K562 (cell line): ENCODE measurements around the gene C13orf46. TPM values are rescaled to one million over a fixed set of nuclear protein-coding genes. Genes with fewer than 3 reads are reported as not detected.

Experiments used
- ATAC-seq: fragments of 200-7000 bp; cut with Tn5 transposase; 3 replicates; pipeline ENCODE4 v1.9.1; 2020; ENCODE audit warnings: moderate library complexity
- BruUV-seq: library from RNA; stranded (reverse); fragments of 400-500 nt; replicated peaks from 2 replicates; lab custom pipeline; 2021; lab: Mats Ljungman, UMichigan
- CTCF ChIA-PET: fragments of 300-600 bp; formaldehyde crosslinking; extraction: SDS; loops from one replicate; lab custom pipeline; 2021; ENCODE audit warnings: low intra/inter-chr PET ratio; lab: Yijun Ruan, JAX
- POLR2A ChIA-PET: fragments of 300-600, 350-650 bp; sonication (Branson Sonifier 250); formaldehyde crosslinking; extraction: SDS; loops from one replicate; lab custom pipeline; 2021; ENCODE audit warnings: antibody characterized with exemption, inconsistent platforms; lab: Yijun Ruan, JAX
- DNase-seq, 4 experiments: peaks; one replicate each; pipeline versions ENCODE4 v3.0.0 to v3.0.0-alpha.2; 2011 to 2018; ENCODE audit warnings: low spot score in 3 of 4, mixed read lengths in 3 of 4; ENCODE audit errors: extremely low read depth in 1 of 4
- FAIRE-seq: peaks from 2 replicates; lab custom pipeline; 2011; peaks lifted over from hg19 to GRCh38; lab: Jason Lieb, UNC
- H2AFZ ChIP-seq: 2 replicates; pipeline ENCODE4 v1.6.0; 2011; ENCODE audit warnings: low read depth, low read length, control low read depth, inconsistent platforms
- H3K27ac ChIP-seq: fragments of 200-600 bp; 3 replicates; pipeline ENCODE4 v1.8.0; 2011; ENCODE audit warnings: low read depth, mild to moderate bottlenecking, control low read depth, inconsistent platforms, low read length, moderate library complexity, mixed read lengths; ENCODE audit errors: extremely low read depth
- H3K27me3 ChIP-seq, 2 experiments: fragments of 300-600 bp in 1 of 2; 2 replicates in 1 of 2; 3 replicates in 1 of 2; pipeline versions ENCODE4 v1.6.0 to v1.8.0; 2011; ENCODE audit warnings: inconsistent platforms in 2 of 2, low read length in 2 of 2, mild to moderate bottlenecking in 1 of 2, mixed read lengths in 1 of 2, moderate library complexity in 1 of 2; ENCODE audit not compliant: control insufficient read depth in 2 of 2, insufficient read depth in 2 of 2
- H3K36me3 ChIP-seq: fragments of 300-600 bp; 3 replicates; pipeline ENCODE4 v1.8.0; 2011; ENCODE audit warnings: mild to moderate bottlenecking, low read length, inconsistent platforms; ENCODE audit not compliant: control insufficient read depth, insufficient read depth
- H3K4me1 ChIP-seq, 2 experiments: fragments of 200-600 bp in 1 of 2; replicated peaks in 1 of 2; 2 replicates in 1 of 2; 3 replicates in 1 of 2; pipeline versions ENCODE4 v1.5.1 to v1.8.0; 2011; ENCODE audit warnings: inconsistent platforms in 2 of 2, low read length in 2 of 2, mild to moderate bottlenecking in 1 of 2, mixed read lengths in 1 of 2, moderate library complexity in 1 of 2; ENCODE audit not compliant: control insufficient read depth in 2 of 2, insufficient read depth in 2 of 2
- H3K4me2 ChIP-seq: 2 replicates; pipeline ENCODE4 v1.6.1; 2011; ENCODE audit warnings: low read length, control low read depth, inconsistent platforms, mixed read lengths; ENCODE audit not compliant: insufficient read depth
- H3K4me3 ChIP-seq: fragments of 200-600 bp; sonication (generic), shearing (Covaris generic); 2 replicates; pipeline ENCODE4 v1.5.1; 2016; ENCODE audit warnings: control low read depth, inconsistent platforms
- H3K79me2 ChIP-seq: fragments of 200-600 bp; 3 replicates; pipeline ENCODE4 v1.8.0; 2011; ENCODE audit warnings: low read length, inconsistent platforms; ENCODE audit not compliant: control insufficient read depth, insufficient read depth
- H3K9ac ChIP-seq, 2 experiments: 2 replicates each; pipeline versions ENCODE4 v1.6.0 to v1.6.1; 2011; ENCODE audit warnings: low read depth in 2 of 2, low read length in 2 of 2, control low read depth in 1 of 2, inconsistent platforms in 1 of 2, mild to moderate bottlenecking in 1 of 2, mixed read lengths in 1 of 2; ENCODE audit not compliant: insufficient read depth in 1 of 2
- H3K9me1 ChIP-seq: one replicate; pipeline ENCODE4 v1.6.0; 2011; ENCODE audit warnings: inconsistent platforms, mild to moderate bottlenecking, low read length, moderate library complexity; ENCODE audit not compliant: control insufficient read depth, insufficient read depth
- H3K9me3 ChIP-seq: replicated peaks from 2 replicates; pipeline ENCODE4 v1.5.1; 2011; ENCODE audit warnings: low read depth, low read length, inconsistent platforms; ENCODE audit not compliant: control insufficient read depth, insufficient read depth
- H4K20me1 ChIP-seq: replicated peaks from 2 replicates; pipeline ENCODE4 v1.6.1; 2011; ENCODE audit warnings: low read length, inconsistent platforms, mixed read lengths; ENCODE audit not compliant: control insufficient read depth, insufficient read depth
- ASH1L ChIP-seq: fragments of 450-650 bp; IDR thresholded peaks from 2 replicates; pipeline ENCODE4 v1.6.1; 2018; ENCODE audit warnings: borderline replicate concordance, mild to moderate bottlenecking, low read depth; ENCODE audit not compliant: partially characterized antibody
- BCOR ChIP-seq: fragments of 450-650 bp; IDR thresholded peaks from 2 replicates; pipeline ENCODE4 v1.6.1; 2016
- BHLHE40 ChIP-seq: IDR thresholded peaks from 2 replicates; pipeline ENCODE4 v1.6.1; 2011; ENCODE audit warnings: low read length, improper control_type of control experiment
- CTCF ChIP-seq, 3 experiments: IDR thresholded peaks in 2 of 3; conservative IDR thresholded peaks in 1 of 3; 2 replicates each; pipeline ENCODE4 v1.5.1; 2011 to 2012; ENCODE audit warnings: low read length in 3 of 3, mild to moderate bottlenecking in 3 of 3, control low read depth in 2 of 3, improper control_type of control experiment in 1 of 3, inconsistent platforms in 1 of 3, low read depth in 1 of 3, mixed read lengths in 1 of 3, moderate library complexity in 1 of 3; ENCODE audit not compliant: insufficient read depth in 2 of 3
- FOXO4 ChIP-seq: fragments of 450-650 bp; formaldehyde crosslinking; IDR thresholded peaks from 2 replicates; pipeline ENCODE4 v1.4.0; 2020; ENCODE audit warnings: mild to moderate bottlenecking, moderate library complexity
- HOMEZ ChIP-seq: fragments of 250-450 bp; sonication (Bioruptor Pico); IDR thresholded peaks from 2 replicates; pipeline ENCODE4 v1.4.0; 2020; ENCODE audit warnings: mild to moderate bottlenecking, moderate library complexity
- IRF2 ChIP-seq: sonication (generic); formaldehyde crosslinking; IDR thresholded peaks from 2 replicates; pipeline ENCODE4 v1.8.1; 2022; ENCODE audit warnings: mild to moderate bottlenecking, missing genetic modification reagents
- MBD2 ChIP-seq: sonication (generic); IDR thresholded peaks from 2 replicates; pipeline ENCODE4 v1.6.1; 2016; ENCODE audit warnings: low read depth, borderline replicate concordance
- NFRKB ChIP-seq: fragments of 450-650 bp; IDR thresholded peaks from 2 replicates; pipeline ENCODE4 v1.6.1; 2016; ENCODE audit warnings: low read depth
- PRMT5 ChIP-seq: sonication (generic); formaldehyde crosslinking; IDR thresholded peaks from 2 replicates; pipeline ENCODE4 v1.5.0; 2020; ENCODE audit warnings: missing genetic modification reagents
- SNAPC5 ChIP-seq: fragments of 250-450 bp; sonication (Bioruptor Pico); IDR thresholded peaks from 2 replicates; pipeline ENCODE4 v1.8.0; 2021; ENCODE audit warnings: moderate library complexity, mild to moderate bottlenecking, inconsistent platforms
- XRCC4 ChIP-seq: IDR thresholded peaks from one replicate; pipeline ENCODE4 v1.6.1; 2011; ENCODE audit not compliant: insufficient read depth, insufficient read length; ENCODE audit errors: extremely low read depth
- ZNF133 ChIP-seq: fragments of 250-450 bp; sonication (Bioruptor Pico); IDR thresholded peaks from 2 replicates; pipeline ENCODE4 v1.4.0; 2020; ENCODE audit warnings: mild to moderate bottlenecking
- ZNF23 ChIP-seq: fragments of 250-450 bp; sonication (Bioruptor Pico); IDR thresholded peaks from 2 replicates; pipeline ENCODE4 v1.4.0; 2020; ENCODE audit warnings: mild to moderate bottlenecking
- ZNF551 ChIP-seq: fragments of 250-450 bp; sonication (Bioruptor Pico); IDR thresholded peaks from 2 replicates; pipeline ENCODE4 v1.5.0; 2021; ENCODE audit warnings: mild to moderate bottlenecking, moderate library complexity
- WGBS: fragments of 100-300 bp; shearing (Covaris generic); methylation state at CpG from one replicate; pipeline ENCODE4 v1.1.6; 2016; ENCODE audit warnings: low coverage, mixed read lengths; ENCODE audit not compliant: insufficient coverage; ENCODE audit errors: missing lambda C conversion rate; 5-methylcytosine and 5-hydroxymethylcytosine counted together
- in situ Hi-C: fragments of 300-500 bp; cut with MboI; formaldehyde crosslinking; loops from 4 replicates; pipeline ENCODE4 v1.15.0; 2018; ENCODE audit warnings: inconsistent platforms, mixed read lengths
- intact Hi-C: fragments of 100-400 bp; cut with micrococcal nuclease; formaldehyde crosslinking; loops from 2 replicates; pipeline ENCODE4 v1.14.2; 2022
- polyA plus RNA-seq, 8 experiments: library from polyadenylated mRNA; depleted of rRNA in 4 of 8; stranded (reverse) in 5 of 8; unstranded in 3 of 8; fragments of >200 nt; fragmentation: Nextera tagmentation in 2 of 8; fragmentation: Illumina TruSeq in 1 of 8; extraction: Ambion mirVana in 2 of 8; extraction: Trizol in 1 of 8; gene quantifications; 2 replicates each; pipeline versions ENCODE4 v1.2.1 to v1.2.3, GENCODE V29; 2011 to 2014; ENCODE audit warnings: inconsistent platforms in 1 of 8, missing spikeins in 1 of 8
- total RNA-seq, 7 experiments: library from RNA; depleted of rRNA in 6 of 7; stranded (reverse); fragments of >200 nt in 6 of 7; fragmentation: Illumina TruSeq in 2 of 7; extraction: Trizol in 2 of 7; gene quantifications; 2 replicates each; pipeline versions ENCODE4 v1.2.1 to v1.2.3, GENCODE V29; 2011 to 2021; ENCODE audit warnings: low replicate concordance in 1 of 7

Gene C13orf46
- total and polyA plus RNA-seq, 9 of the 15 experiments (the other 6 are each of a cell fraction or from before 2014, with no cell fraction given): 0.04 to 0.24 (median 0.05) TPM; not detected in 4

GRCh38 chr13:113970810-113971470 is 2.9 kb downstream of the C13orf46 start:
- WGBS: 60% methylated on average over 11 of the region's 19 CpGs
- CTCF ChIA-PET: no interaction called here
- DNase-seq (no peak), ATAC-seq (no peak), FAIRE-seq (no peak)
- in situ Hi-C loops (no loop called here), intact Hi-C loops (no loop called here)
- Histone ChIP-seq H3K9me3 (no peaks in the 10 kb centered on the region), H3K9ac (no peak overlapping the region), H3K79me2 (no peaks in the 10 kb centered on the region), H3K27ac (no peak overlapping the region), H3K4me1 (no peaks in the 10 kb centered on the region), H3K36me3 (peaks cover 6% of the 10 kb centered on the region; the same call in 1 of the 3 replicates), H3K4me3 (no peak overlapping the region), H2AFZ (no peak overlapping the region), H3K4me2 (no peak overlapping the region), H3K9me1 (no peaks in the 10 kb centered on the region), H3K27me3 (no peaks in the 10 kb centered on the region), H4K20me1 (no peaks in the 10 kb centered on the region)
- TF ChIP-seq BCOR (no peak), ASH1L (no peak), CTCF (IDR thresholded peaks at IDR 0.05 in 2 of 3, conservative IDR thresholded peaks at IDR 0.05 in 1 of 3; ENCODE audit: insufficient read depth in 2 of 3, low read depth in 1 of 3, low read length in 3 of 3) (no peak), NFRKB (no peak), XRCC4 (no peak), SNAPC5 (CRISPR knock-in tag) (no peak), ZNF551 (CRISPR knock-in tag) (no peak), IRF2 (CRISPR knock-in tag) (no peak), ZNF23 (CRISPR knock-in tag) (no peak), BHLHE40 (no peak), ZNF133 (no peak), PRMT5 (CRISPR knock-in tag) (no peak), FOXO4 (CRISPR knock-in tag) (no peak), HOMEZ (CRISPR knock-in tag) (no peak), MBD2 (no peak)
- POLR2A ChIA-PET: no interaction called here
- no TSS peak for BruUV-seq
